WTC11 (cell line): ENCODE measurements around the gene NGRN. TPM values are rescaled to one million over a fixed set of nuclear protein-coding genes. Genes with fewer than 3 reads are reported as not detected.

Experiments used
- ATAC-seq: fragments of 200-7000 bp; cut with Tn5 transposase; 2 replicates; pipeline ENCODE4 v1.10.0; 2021; ENCODE audit warnings: mild to moderate bottlenecking, moderate library complexity
- CTCF ChIA-PET: fragments of 300-600 bp; sonication (Branson Sonifier 250); formaldehyde crosslinking; loops from one replicate; lab custom pipeline; 2021; ENCODE audit warnings: antibody characterized with exemption; lab: Charles Lee
- POLR2A ChIA-PET: fragments of 350-600 bp; sonication (Branson Sonifier 250); formaldehyde crosslinking; loops from one replicate; lab custom pipeline; 2021; ENCODE audit warnings: antibody characterized with exemption; lab: Charles Lee
- DNase-seq: peaks from one replicate; pipeline ENCODE4 v3.0.0; 2021; ENCODE audit warnings: low spot score
- H3K27ac Mint-ChIP-seq: 2 replicates; pipeline ENCODE4 v1.8.0; 2021; ENCODE audit warnings: mixed read lengths
- H3K27me3 Mint-ChIP-seq: 2 replicates; pipeline ENCODE4 v1.8.0; 2021; ENCODE audit warnings: low read depth, mild to moderate bottlenecking, moderate library complexity, mixed read lengths
- H3K36me3 Mint-ChIP-seq: 2 replicates; pipeline ENCODE4 v1.8.0; 2021; ENCODE audit warnings: mixed read lengths
- H3K4me1 Mint-ChIP-seq: 2 replicates; pipeline ENCODE4 v1.8.0; 2022; ENCODE audit warnings: mixed read lengths
- H3K4me3 Mint-ChIP-seq: 2 replicates; pipeline ENCODE4 v1.8.0; 2021; ENCODE audit warnings: mild to moderate bottlenecking, moderate library complexity, mixed read lengths
- H3K9me3 Mint-ChIP-seq: 2 replicates; pipeline ENCODE4 v1.8.0; 2021; ENCODE audit warnings: mixed read lengths
- ARID4B ChIP-seq: sonication (generic); formaldehyde crosslinking; IDR thresholded peaks from 2 replicates; pipeline ENCODE4 v1.8.0; 2023; ENCODE audit warnings: missing genetic modification reagents, mild to moderate bottlenecking, borderline replicate concordance
- ELF4 ChIP-seq: sonication (generic); formaldehyde crosslinking; IDR thresholded peaks from 2 replicates; pipeline ENCODE4 v1.8.1; 2022; ENCODE audit warnings: low read depth, mild to moderate bottlenecking, moderate library complexity, missing genetic modification reagents
- FOXK1 ChIP-seq: sonication (generic); formaldehyde crosslinking; IDR thresholded peaks from 2 replicates; pipeline ENCODE4 v1.8.0; 2022; ENCODE audit warnings: mild to moderate bottlenecking, moderate library complexity, missing genetic modification reagents
- GABPB1 ChIP-seq: sonication (generic); formaldehyde crosslinking; IDR thresholded peaks from 2 replicates; pipeline ENCODE4 v1.8.1; 2023; ENCODE audit warnings: mild to moderate bottlenecking, missing genetic modification reagents
- JAZF1 ChIP-seq: fragments of 250-450 bp; sonication (Bioruptor Pico); IDR thresholded peaks from 2 replicates; pipeline ENCODE4 v1.9.0; 2021; ENCODE audit warnings: moderate library complexity, mild to moderate bottlenecking, inconsistent platforms
- MYBL2 ChIP-seq: sonication (generic); formaldehyde crosslinking; IDR thresholded peaks from 2 replicates; pipeline ENCODE4 v1.8.1; 2023; ENCODE audit warnings: mild to moderate bottlenecking, moderate library complexity, missing genetic modification reagents
- RELA ChIP-seq: sonication (generic); formaldehyde crosslinking; IDR thresholded peaks from 2 replicates; pipeline ENCODE4 v1.8.1; 2022; ENCODE audit warnings: missing genetic modification reagents, mild to moderate bottlenecking, borderline replicate concordance
- SMAD4 ChIP-seq: sonication (generic); formaldehyde crosslinking; IDR thresholded peaks from 2 replicates; pipeline ENCODE4 v1.8.0; 2022; ENCODE audit warnings: mild to moderate bottlenecking, missing genetic modification reagents
- USF2 ChIP-seq: sonication (generic); formaldehyde crosslinking; IDR thresholded peaks from 2 replicates; pipeline ENCODE4 v1.8.1; 2023; ENCODE audit warnings: mild to moderate bottlenecking, missing genetic modification reagents, moderate library complexity
- ZNF263 ChIP-seq: sonication (generic); formaldehyde crosslinking; IDR thresholded peaks from 2 replicates; pipeline ENCODE4 v1.8.1; 2022; ENCODE audit warnings: low read depth, mild to moderate bottlenecking, moderate library complexity, missing genetic modification reagents
- ZNF396 ChIP-seq: fragments of 250-450 bp; sonication (Bioruptor Pico); IDR thresholded peaks from 2 replicates; pipeline ENCODE4 v1.8.0; 2021; ENCODE audit warnings: mild to moderate bottlenecking, moderate library complexity, borderline replicate concordance
- ZNF425 ChIP-seq: fragments of 250-450 bp; sonication (Bioruptor Pico); conservative IDR thresholded peaks from 2 replicates; pipeline ENCODE4 v1.9.0; 2021; ENCODE audit warnings: mild to moderate bottlenecking
- total RNA-seq: library from RNA; stranded (reverse); gene quantifications from 3 replicates; pipeline ENCODE4 v1.2.3, GENCODE V29; 2021
- TF ChIP-seq, protein P1 (sequence below): fragments of 250-450 bp; sonication (Bioruptor Pico); IDR thresholded peaks from 2 replicates; pipeline ENCODE4 v1.9.0; 2021; ENCODE audit warnings: moderate library complexity, mild to moderate bottlenecking, inconsistent platforms, borderline replicate concordance

Gene NGRN
- total RNA-seq, 1 experiment from 2014 or later: 77.8 TPM

- H3K4me1 Mint-ChIP-seq: peaks cover 40% of the 10 kb centered on the region
- H3K4me3 Mint-ChIP-seq: peak overlapping the region; percentile 95
- ATAC-seq (no peak), DNase-seq (no peak)
- H3K27ac Mint-ChIP-seq: no peak overlapping the region; the same call in 1 of the 2 replicates
- H3K36me3 Mint-ChIP-seq: peaks cover 32% of the 10 kb centered on the region
- TF ChIP-seq ARID4B (CRISPR knock-in tag): no peak
- TF ChIP-seq FOXK1 (CRISPR knock-in tag): no peak
- no peak for TF ChIP-seq ZNF396 (CRISPR knock-in tag)
- no peaks in the 10 kb centered on the region for H3K27me3 Mint-ChIP-seq
- no peaks in the 10 kb centered on the region for H3K9me3 Mint-ChIP-seq
- POLR2A ChIA-PET: interaction anchor here (0.6 to 1.3 kb wide), 3 partner anchors 17 to 33 kb away, joined by 3 to 9 read pairs (median 6); partner anchors contain the start of genes CIB1, GDPGP1 and TTLL13
- CTCF ChIA-PET: interaction anchor here (0.6 kb wide), 1 partner anchor 91 kb away, joined by 3 read pairs; no protein-coding TSS in a partner anchor
These were observed 1.0 kb downstream of the NGRN start for GRCh38 chr15:90266485-90266884.

DNA sequence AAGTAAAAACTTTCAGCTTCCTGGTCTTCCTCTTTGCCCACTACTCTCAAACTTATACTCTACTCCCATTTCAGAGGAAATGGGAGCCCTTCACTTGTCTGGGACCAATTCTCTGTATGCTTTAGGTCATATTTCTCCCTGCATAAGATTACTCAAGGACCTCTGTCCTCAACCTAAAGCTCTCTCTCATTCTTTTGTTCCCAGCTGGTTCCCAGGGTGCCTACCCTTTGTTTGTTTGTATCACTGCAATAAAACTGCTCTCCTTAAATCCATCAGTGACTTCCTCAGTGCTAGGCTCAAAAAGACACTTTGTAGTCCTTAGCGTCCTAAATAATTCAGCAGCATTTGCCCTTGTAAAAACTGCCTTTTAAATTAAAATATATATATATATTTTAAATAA, 2.9 kb downstream of the NGRN start:
- Mint-ChIP-seq H3K27ac (peak overlapping the region; percentile 80), H3K9me3 (no peaks in the 10 kb centered on the region), H3K36me3 (peaks cover 47% of the 10 kb centered on the region), H3K4me1 (peaks cover 40% of the 10 kb centered on the region), H3K4me3 (peak overlapping the region; percentile 95), H3K27me3 (no peaks in the 10 kb centered on the region)
- TF ChIP-seq GABPB1 (CRISPR knock-in tag): no peak
- no peak for TF ChIP-seq USF2 (CRISPR knock-in tag)
- no peak for TF ChIP-seq JAZF1 (CRISPR knock-in tag)
- TF ChIP-seq, protein P1, sequence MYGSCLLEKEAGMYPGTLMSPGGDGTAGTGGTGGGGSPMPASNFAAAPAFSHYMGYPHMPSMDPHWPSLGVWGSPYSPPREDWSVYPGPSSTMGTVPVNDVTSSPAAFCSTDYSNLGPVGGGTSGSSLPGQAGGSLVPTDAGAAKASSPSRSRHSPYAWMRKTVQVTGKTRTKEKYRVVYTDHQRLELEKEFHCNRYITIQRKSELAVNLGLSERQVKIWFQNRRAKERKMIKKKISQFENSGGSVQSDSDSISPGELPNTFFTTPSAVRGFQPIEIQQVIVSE (CRISPR knock-in tag): no peak
- TF ChIP-seq ELF4 (CRISPR knock-in tag): no peak
- no peak for TF ChIP-seq RELA (CRISPR knock-in tag)
- TF ChIP-seq MYBL2: no peak
- no peak for TF ChIP-seq ZNF263 (CRISPR knock-in tag)
- no peak for TF ChIP-seq ZNF425 (CRISPR knock-in tag)
- no peak for TF ChIP-seq SMAD4 (CRISPR knock-in tag)
- no peak for ATAC-seq
- no peak for DNase-seq
- POLR2A ChIA-PET: interaction anchor here (0.5 kb wide), 1 partner anchor 54 kb away, joined by 3 read pairs; no protein-coding TSS in a partner anchor
- CTCF ChIA-PET: interaction anchor here (0.6 to 1.8 kb wide), 10 partner anchors 13 to 666 kb away, joined by 3 to 9 read pairs (median 4); partner anchors contain the start of genes CIB1 and UNC45A
